HepG2 (cell line): Measurements from ENCODE around the gene SLA2. TPM values are rescaled to one million over a fixed set of nuclear protein-coding genes. Genes with fewer than 3 reads are reported as not detected.
A peak's percentile ranks its signal among the peaks of the same experiment; 100 is the strongest.

Source experiments
- ATF7 ChIP-seq, 2 experiments: fragments of 450-650 bp in 1 of 2; sonication (generic) in 1 of 2; formaldehyde crosslinking in 1 of 2; IDR thresholded peaks; 2 replicates each; pipeline versions ENCODE4 v1.4.0 to v1.6.1; 2016 to 2020; ENCODE audit warnings: antibody characterized with exemption in 1 of 2, mild to moderate bottlenecking in 1 of 2, missing genetic modification reagents in 1 of 2
- BRF2 ChIP-seq: sonication (generic); formaldehyde crosslinking; IDR thresholded peaks from 2 replicates; pipeline ENCODE4 v1.8.1; 2022; ENCODE audit warnings: mild to moderate bottlenecking, missing genetic modification reagents
- GFI1 ChIP-seq: sonication (generic); formaldehyde crosslinking; IDR thresholded peaks from 2 replicates; pipeline ENCODE4 v1.5.0; 2020; ENCODE audit warnings: missing genetic modification reagents, mild to moderate bottlenecking, borderline replicate concordance
- GLMP ChIP-seq: sonication (generic); formaldehyde crosslinking; IDR thresholded peaks from 2 replicates; pipeline ENCODE4 v1.9.0; 2021; ENCODE audit warnings: missing genetic modification reagents, mild to moderate bottlenecking, borderline replicate concordance
- HNF4A ChIP-seq: sonication (generic); formaldehyde crosslinking; IDR thresholded peaks from 2 replicates; pipeline ENCODE4 v1.4.0; 2020; ENCODE audit warnings: missing genetic modification reagents
- KLF15 ChIP-seq: sonication (generic); formaldehyde crosslinking; IDR thresholded peaks from 2 replicates; pipeline ENCODE4 v1.8.1; 2023; ENCODE audit warnings: borderline replicate concordance, mild to moderate bottlenecking, inconsistent platforms, missing genetic modification reagents, mixed read lengths
- MXD4 ChIP-seq: IDR thresholded peaks from 2 replicates; pipeline ENCODE4 v1.6.1; 2016; ENCODE audit warnings: mild to moderate bottlenecking, missing biosample characterization, missing genetic modification reagents
- NFE2L2 ChIP-seq: fragments of 150-350 bp; IDR thresholded peaks from 2 replicates; pipeline ENCODE4 v1.6.1; 2014; ENCODE audit warnings: low read length
- PHF5A ChIP-seq: IDR thresholded peaks from one replicate; pipeline ENCODE4 v1.6.1; 2018; ENCODE audit warnings: low read depth, missing genetic modification reagents; ENCODE audit not compliant: unreplicated experiment
- RORA ChIP-seq: sonication (generic); formaldehyde crosslinking; IDR thresholded peaks from 2 replicates; pipeline ENCODE4 v1.5.0; 2020; ENCODE audit warnings: mild to moderate bottlenecking, missing genetic modification reagents, moderate library complexity
- SMC3 ChIP-seq: IDR thresholded peaks from 2 replicates; pipeline ENCODE4 v1.6.1; 2011; ENCODE audit warnings: low read length, improper control_type of control experiment
- SOX6 ChIP-seq, 2 experiments: fragments of 450-650 bp in 1 of 2; sonication (generic) in 1 of 2; formaldehyde crosslinking in 1 of 2; IDR thresholded peaks; 2 replicates each; pipeline versions ENCODE4 v1.4.0 to v1.6.1; 2017 to 2020; ENCODE audit warnings: antibody characterized with exemption in 1 of 2, mild to moderate bottlenecking in 1 of 2, missing genetic modification reagents in 1 of 2
- TCF12 ChIP-seq, 2 experiments: fragments of 450-650 bp in 1 of 2; sonication (generic) in 1 of 2; formaldehyde crosslinking in 1 of 2; IDR thresholded peaks; 2 replicates each; pipeline versions ENCODE4 v1.6.1 to v1.8.0; 2017 to 2022; ENCODE audit warnings: antibody characterized with exemption in 1 of 2, mild to moderate bottlenecking in 1 of 2, missing genetic modification reagents in 1 of 2, moderate library complexity in 1 of 2
- TGIF2 ChIP-seq: IDR thresholded peaks from 2 replicates; pipeline ENCODE4 v1.6.1; 2016; ENCODE audit warnings: control low read depth, missing compliant biosample characterization
- U2AF1 ChIP-seq: fragments of 200-400 bp; formaldehyde crosslinking; optimal IDR thresholded peaks from 2 replicates; pipeline ENCODE3; 2017; ENCODE audit warnings: mild to moderate bottlenecking, low read depth, low read length
- ZBTB44 ChIP-seq: sonication (generic); formaldehyde crosslinking; IDR thresholded peaks from 2 replicates; pipeline ENCODE4 v1.4.0; 2020; ENCODE audit warnings: missing genetic modification reagents
- ZMYM4 ChIP-seq: sonication (generic); formaldehyde crosslinking; IDR thresholded peaks from 2 replicates; pipeline ENCODE4 v1.8.1; 2023; ENCODE audit warnings: mild to moderate bottlenecking, missing genetic modification reagents
- ZNF224 ChIP-seq: sonication (generic); formaldehyde crosslinking; IDR thresholded peaks from 2 replicates; pipeline ENCODE4 v1.5.0; 2020; ENCODE audit warnings: mild to moderate bottlenecking, missing genetic modification reagents
- ZNF383 ChIP-seq: sonication (generic); formaldehyde crosslinking; IDR thresholded peaks from 2 replicates; pipeline ENCODE4 v1.4.0; 2020; ENCODE audit warnings: missing genetic modification reagents, mild to moderate bottlenecking, borderline replicate concordance
- ZNF549 ChIP-seq: sonication (generic); formaldehyde crosslinking; IDR thresholded peaks from 2 replicates; pipeline ENCODE4 v1.5.0; 2020; ENCODE audit warnings: missing genetic modification reagents
- ZNF552 ChIP-seq: sonication (generic); formaldehyde crosslinking; IDR thresholded peaks from 2 replicates; pipeline ENCODE4 v1.9.0; 2022; ENCODE audit warnings: missing genetic modification reagents, mild to moderate bottlenecking, borderline replicate concordance
- ZNF670 ChIP-seq: sonication (generic); formaldehyde crosslinking; IDR thresholded peaks from 2 replicates; pipeline ENCODE4 v1.8.0; 2022; ENCODE audit warnings: mild to moderate bottlenecking, missing genetic modification reagents, borderline replicate concordance
- ZNF691 ChIP-seq: sonication (generic); formaldehyde crosslinking; IDR thresholded peaks from 2 replicates; pipeline ENCODE4 v1.4.0; 2020; ENCODE audit warnings: missing genetic modification reagents, low read depth, mild to moderate bottlenecking, borderline replicate concordance
- ZNF879 ChIP-seq: sonication (generic); formaldehyde crosslinking; IDR thresholded peaks from 2 replicates; pipeline ENCODE4 v1.8.1; 2023; ENCODE audit warnings: missing genetic modification reagents
- ZSCAN29 ChIP-seq: sonication (generic); formaldehyde crosslinking; conservative IDR thresholded peaks from 2 replicates; pipeline ENCODE4 v1.4.0; 2020; ENCODE audit warnings: mild to moderate bottlenecking, missing genetic modification reagents
- polyA plus RNA-seq, 8 experiments: library from polyadenylated mRNA; depleted of rRNA in 3 of 8; stranded (reverse) in 7 of 8; unstranded in 1 of 8; fragments of >200 nt; fragmentation: Illumina TruSeq in 4 of 8; extraction: Trizol in 4 of 8; gene quantifications; 2 replicates each; pipeline versions ENCODE4 v1.2.1 to v1.2.3, GENCODE V29; 2011 to 2016; ENCODE audit warnings: low read depth in 4 of 8, missing spikeins in 1 of 8, mixed read lengths in 1 of 8; ENCODE audit not compliant: insufficient read depth in 1 of 8
- total RNA-seq, 5 experiments: library from RNA; depleted of rRNA; stranded (reverse); fragments of >200 nt; fragmentation: Illumina TruSeq; extraction: Trizol; gene quantifications; 2 replicates each; pipeline ENCODE4 v1.2.3, GENCODE V29; 2016; ENCODE audit warnings: low read depth in 1 of 5

The SLA2 gene
- total and polyA plus RNA-seq, 2 of the 13 experiments (the other 11 are each of a cell fraction or from before 2014, with no cell fraction given) = 1.6 to 3.6 TPM

GRCh38 chr20:36647196-36648121 is 1.5 kb upstream of the SLA2 start (continued):
- no peak for TF ChIP-seq ZNF691 (CRISPR knock-in tag)
- no peak for TF ChIP-seq RORA
- TF ChIP-seq ATF7 (IDR thresholded peaks at IDR 0.05) = no peak
- no peak for TF ChIP-seq ATF7 (CRISPR knock-in tag; IDR thresholded peaks at IDR 0.05)
- no peak for TF ChIP-seq U2AF1
- TF ChIP-seq ZMYM4 = 0 out of 2 replicates have a peak, but pooled peaks have one; percentile 18
- TF ChIP-seq GFI1 (CRISPR knock-in tag) = peak; percentile 75
- TF ChIP-seq ZNF383 (CRISPR knock-in tag) = no peak
- no peak for TF ChIP-seq SOX6 (IDR thresholded peaks at IDR 0.05)
- 0 out of 2 replicates have a peak, but pooled peaks have one; percentile 23 for TF ChIP-seq SOX6 (CRISPR knock-in tag; IDR thresholded peaks at IDR 0.05)
- TF ChIP-seq PHF5A = no peak
- no peak for TF ChIP-seq ZSCAN29
- no peak for TF ChIP-seq ZNF552 (CRISPR knock-in tag)
- no peak for TF ChIP-seq ZNF670 (CRISPR knock-in tag)
- TF ChIP-seq MXD4 (CRISPR knock-in tag) = no peak
- TF ChIP-seq NFE2L2 = no peak
- TF ChIP-seq GLMP = no peak
- TF ChIP-seq ZNF224 (CRISPR knock-in tag) = 0 out of 2 replicates have a peak, but pooled peaks have one; percentile 35
- TF ChIP-seq HNF4A (CRISPR knock-in tag) = 0 out of 2 replicates have a peak, but pooled peaks have one; percentile 5
- peak; percentile 43; the same call in 1 of the 2 replicates for TF ChIP-seq TGIF2 (CRISPR knock-in tag)
- no peak for TF ChIP-seq SMC3
- TF ChIP-seq ZBTB44 = no peak
- TF ChIP-seq TCF12 (IDR thresholded peaks at IDR 0.05) = no peak
- TF ChIP-seq TCF12 (CRISPR knock-in tag; IDR thresholded peaks at IDR 0.05) = no peak
- no peak for TF ChIP-seq ZNF879
- no peak for TF ChIP-seq BRF2 (CRISPR knock-in tag)
- TF ChIP-seq KLF15 = no peak
- TF ChIP-seq ZNF549 (CRISPR knock-in tag) = no peak
